CD4-positive, alpha-beta T cell treated with Interleukin-2 at 100 ng/mL for 4 hours (primary cell): Measurements from ENCODE around the gene CD28.
"Not testable (repeated sequence)": the region's sequence is repeated elsewhere in the genome, so short reads cannot be mapped to it uniquely, and the experiment has no call there.

Experiments used
- DNase-seq: peaks from one replicate; pipeline ENCODE4 v3.0.0-alpha.2; 2020; ENCODE audit warnings: low spot score

Gene CD28

DNA sequence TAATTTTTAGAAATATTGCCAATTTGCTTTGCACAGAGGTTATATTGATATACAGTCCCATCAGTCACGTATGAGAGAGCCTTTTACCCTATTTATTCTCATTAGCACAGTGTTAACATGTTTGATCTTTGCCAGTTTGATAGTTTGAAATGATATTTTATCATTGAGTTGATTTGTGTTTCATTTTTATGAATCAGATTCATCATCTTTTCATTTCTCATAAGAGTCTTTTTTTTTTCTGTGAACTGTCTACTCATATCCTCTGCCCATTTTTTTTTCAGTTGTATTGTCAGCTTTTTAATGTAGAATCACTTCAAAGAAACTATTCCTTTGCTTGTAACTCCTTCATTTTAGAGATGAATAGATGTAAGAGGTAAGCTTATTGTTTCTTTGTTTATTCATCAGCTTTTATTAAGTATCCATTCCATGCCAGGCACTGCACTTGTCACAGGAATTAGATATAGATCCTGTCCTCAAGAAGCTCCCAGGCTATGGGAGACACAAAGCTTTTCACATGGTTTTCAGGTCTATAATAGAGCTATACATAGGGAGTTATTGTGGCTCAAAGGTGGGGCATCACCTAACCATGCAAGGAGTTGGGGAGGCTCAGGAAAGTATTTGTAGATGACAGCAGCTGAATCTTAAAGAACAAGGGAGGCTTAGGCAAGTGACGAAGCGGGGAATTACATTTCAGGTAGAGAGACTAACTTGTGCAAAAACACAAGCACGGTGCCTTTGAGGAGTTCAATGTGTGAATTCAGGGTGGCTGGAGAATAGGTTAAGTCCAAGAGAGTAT lies 42.1 kb downstream of the CD28 start:
- DNase-seq = no peak

GRCh38 chr2:203750346-203751068 lies 44.1 kb downstream of the CD28 start:
- no peak for DNase-seq

DNA sequence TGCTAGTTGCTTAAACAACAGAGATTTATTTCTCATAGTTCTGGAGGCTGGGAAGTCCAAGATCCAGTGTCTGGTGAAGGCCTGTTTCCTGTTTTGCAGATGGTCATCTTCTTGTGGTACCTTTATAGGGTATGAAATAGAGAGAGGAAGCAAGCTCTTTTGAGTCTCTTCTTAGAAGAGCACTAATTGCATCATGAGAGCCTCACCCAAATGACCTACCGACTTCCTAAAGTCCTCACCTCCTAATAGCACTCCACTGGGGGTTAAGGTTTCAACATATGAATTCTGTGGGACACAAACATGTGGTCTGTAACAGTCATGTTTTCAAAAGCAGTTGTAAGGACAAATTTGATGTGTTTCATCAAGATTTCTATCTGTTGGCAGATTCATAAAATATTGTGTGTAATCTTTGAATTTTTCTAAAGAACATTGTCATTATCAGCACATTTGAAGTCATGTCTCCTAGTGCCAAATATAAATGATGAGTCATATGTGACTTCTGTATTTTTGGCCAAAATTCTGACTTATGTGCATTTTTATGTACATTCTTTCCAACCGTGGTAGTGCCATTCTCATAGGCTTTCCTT lies 45.3 kb downstream of the CD28 start:
- no peak for DNase-seq

GRCh38 chr2:203756161-203756560 lies 49.7 kb downstream of the CD28 start:
- DNase-seq = no peak

DNA sequence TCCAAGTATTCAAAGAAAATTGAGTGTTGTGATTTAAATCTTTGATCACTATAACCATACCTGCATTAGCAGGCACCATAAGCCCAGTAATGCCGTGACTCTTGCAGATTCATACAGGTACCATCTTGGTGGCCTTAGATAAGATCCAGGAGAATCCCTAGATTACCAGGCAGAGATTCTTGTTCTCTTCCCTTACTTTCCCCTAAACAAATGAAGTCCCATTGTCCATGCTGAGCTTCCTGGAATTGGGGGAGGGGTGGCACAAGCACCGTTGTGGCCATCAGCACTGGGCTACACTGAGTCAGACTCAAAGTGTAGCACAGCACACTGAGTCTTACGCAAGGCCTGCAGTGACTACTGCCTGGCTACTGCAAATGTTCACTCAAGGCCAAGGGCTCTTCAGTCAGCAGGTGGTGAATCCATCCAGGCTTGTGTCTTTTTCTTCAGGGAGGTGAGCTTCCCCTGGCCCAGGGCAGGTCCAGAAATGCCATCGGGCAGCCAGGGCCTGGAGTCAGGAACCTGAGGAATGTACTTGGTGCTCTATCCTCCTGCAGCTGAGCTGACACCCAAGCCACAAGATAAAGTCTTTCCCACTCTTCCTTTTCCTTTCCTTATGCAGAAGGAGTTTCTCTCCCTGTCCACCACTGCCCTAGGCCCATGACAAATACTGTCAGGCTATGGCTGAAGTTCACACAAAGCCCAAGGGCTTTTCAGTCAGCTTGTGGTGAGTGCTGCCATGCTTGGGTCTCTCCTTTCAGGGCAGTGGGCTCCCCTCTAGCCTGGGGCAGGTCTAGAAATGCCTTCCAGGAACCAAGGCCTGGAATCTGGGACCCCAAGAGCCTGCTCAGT lies 52.6 kb downstream of the CD28 start:
- DNase-seq = no peak

DNA sequence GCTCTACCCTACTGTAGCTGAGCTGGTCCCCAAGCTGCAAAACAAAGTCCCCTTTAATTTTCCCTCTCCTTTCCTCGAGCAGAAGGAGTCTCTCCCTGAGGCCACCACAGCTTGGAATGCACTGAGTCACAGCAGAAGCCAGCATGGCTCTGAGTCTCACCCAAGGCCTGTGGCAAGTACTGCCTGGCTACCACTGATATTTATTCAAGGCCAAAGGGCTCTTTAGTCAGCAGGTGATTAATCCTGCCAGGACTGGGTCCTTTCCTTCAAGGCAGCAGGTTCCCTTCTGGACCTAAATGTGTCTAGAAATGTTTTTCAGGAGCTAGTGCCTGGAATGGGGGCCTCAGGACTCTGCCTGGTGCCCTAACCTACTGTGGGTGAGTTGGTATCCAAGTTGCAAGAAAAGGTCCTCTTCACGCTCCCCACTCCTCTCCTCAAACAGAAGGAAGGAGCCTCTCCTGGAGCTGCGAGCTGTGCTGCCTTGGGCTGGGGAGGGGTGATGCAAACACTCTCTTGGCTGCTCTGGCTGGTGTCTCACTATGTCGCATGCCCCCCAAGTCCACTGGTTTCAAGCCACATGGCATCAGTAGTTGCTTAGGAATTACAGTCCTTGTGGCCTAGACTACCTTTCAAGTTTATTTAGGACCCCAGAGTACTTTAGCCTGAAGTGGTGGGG lies 53.4 kb downstream of the CD28 start:
- no peak for DNase-seq

- no peak for DNase-seq
Measured at GRCh38 chr2:203761121-203761520, 54.7 kb downstream of the CD28 start.

GRCh38 chr2:203763241-203763937 lies 57.0 kb downstream of the CD28 start:
- peak; percentile 25 for DNase-seq

GRCh38 chr2:203763938-203764664 lies 57.7 kb downstream of the CD28 start:
- peak; percentile 38 for DNase-seq

- no peak for DNase-seq
Measured at GRCh38 chr2:203772456-203773165, 66.2 kb downstream of the CD28 start.

DNA sequence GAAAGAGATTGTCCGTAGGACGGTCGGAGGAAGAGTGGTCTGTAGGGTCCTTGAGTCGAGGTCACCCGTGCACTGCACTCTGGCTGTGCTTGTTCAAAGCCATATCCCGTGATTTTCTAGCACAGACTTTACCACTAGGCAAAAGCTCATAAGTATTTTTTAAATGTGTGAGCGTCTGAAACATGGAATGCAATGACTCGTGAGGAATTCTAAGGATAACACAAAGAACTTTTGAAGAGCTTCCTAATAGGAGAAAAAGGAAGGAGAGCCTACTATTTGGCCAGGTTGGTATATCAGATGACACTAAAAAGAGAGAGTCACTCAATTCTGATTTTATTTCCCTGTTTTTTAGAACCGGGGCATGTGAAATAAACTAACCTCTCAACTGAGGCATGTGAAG lies 68.3 kb downstream of the CD28 start:
- DNase-seq = no peak

DNA sequence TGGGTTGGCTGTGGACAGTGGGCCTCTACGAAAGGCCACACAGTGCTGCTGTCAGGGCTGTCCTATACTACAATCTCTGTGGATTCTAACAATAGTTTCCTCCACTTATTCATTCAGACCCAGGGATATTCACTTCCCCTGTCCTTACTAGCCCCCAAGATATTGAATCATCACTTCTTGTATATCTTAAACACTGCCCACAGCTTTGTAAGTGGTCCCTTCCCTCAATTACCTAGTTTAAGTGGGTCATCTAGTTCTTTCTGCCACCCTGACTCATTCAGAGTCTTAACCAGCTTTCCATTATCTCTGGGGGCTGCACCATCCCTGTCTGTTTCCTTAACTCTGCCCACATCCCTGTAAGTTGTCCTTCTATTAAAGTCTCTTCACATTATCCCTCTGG lies 69.2 kb downstream of the CD28 start:
- no peak for DNase-seq

DNA sequence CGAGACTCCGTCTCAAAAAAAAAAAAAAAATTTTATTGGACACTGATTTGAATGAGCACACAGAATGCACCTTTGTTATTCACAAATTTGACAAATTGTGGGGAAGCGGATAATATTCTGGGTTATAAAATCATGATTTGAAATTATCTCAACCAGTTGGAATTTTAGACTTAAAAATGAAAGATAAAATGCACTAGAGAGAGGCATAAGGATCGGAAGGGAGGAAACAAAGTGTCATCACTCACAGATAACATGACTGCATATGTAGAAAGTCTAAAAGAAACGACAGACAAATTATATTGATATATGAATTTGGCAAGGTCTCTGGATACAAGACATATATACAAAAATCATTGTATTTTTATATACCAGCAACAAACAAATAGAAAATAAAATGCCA lies 70.6 kb downstream of the CD28 start:
- DNase-seq = no peak

GRCh38 chr2:203779477-203780073 lies 73.1 kb downstream of the CD28 start:
- not testable (repeated sequence) for DNase-seq

DNA sequence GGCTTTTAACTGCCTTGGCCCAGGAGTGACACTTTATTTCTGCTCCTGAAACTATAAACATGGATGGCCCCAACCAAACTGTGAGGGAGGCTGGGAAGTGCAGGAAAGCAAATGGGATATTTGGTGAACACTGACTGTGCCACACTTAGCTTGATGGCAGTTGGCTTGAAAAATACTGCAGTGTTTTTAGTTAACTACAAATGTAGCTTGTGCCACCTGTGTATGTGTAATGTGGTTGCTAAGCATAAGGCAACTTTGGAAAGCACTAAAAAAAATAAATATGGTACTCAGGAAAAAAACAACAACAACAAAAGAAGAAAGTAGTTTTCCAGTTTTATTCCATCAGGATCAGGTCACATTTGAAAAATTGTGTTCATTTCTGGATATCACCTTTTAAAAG lies 73.8 kb downstream of the CD28 start:
- DNase-seq = no peak

DNA sequence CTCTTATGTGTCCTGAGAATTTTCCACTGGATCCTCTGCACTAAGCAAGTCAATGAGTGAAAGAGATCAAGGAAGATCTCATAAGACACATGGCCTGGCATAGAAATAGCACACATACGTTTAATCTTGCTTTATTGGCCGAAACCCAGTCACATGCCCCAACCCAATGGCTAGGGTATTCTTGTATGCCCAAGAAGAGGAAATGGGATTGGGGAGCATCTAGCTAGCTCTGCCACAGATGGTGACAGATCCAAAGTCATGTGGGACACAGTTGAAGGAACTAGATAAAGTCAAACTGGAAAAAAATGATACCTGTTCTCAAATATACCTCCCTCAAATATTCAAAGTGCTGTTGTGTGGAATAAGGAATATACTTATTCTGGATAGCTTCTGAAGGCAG lies 74.7 kb downstream of the CD28 start:
- DNase-seq = no peak

DNA sequence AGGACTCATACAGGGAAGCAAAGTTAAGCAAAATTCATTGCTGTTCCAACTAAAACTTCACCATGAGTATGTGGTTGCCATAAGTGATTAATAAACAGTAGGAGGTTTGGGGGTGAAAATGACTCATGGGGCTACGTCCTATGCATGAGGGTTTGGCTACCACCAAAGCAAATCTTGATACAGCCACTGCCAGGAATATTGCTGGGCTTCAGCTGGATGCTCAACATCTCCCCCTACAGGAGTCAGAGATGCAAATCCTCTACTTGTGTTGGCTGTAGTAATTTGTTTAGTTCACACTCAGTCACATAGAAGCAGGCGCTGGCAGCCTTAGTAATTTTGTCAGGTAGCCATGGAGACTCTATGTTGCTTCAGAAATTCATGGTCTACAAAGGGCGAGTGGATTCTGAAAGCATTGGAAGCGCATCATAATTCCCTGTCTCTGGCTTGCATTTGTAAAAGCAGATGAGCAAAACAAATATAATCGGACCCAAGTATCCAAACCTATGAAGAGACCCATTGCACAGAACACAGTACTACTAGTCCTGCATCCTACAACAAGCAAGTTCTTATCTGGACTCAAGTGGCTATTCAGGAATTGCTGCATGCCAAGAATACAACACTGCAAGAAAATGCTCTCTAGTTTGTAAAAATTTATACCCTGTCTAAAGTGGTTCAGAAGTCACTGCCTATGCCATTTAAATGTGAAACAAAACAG lies 76.0 kb downstream of the CD28 start:
- DNase-seq = peak; percentile 93

DNA sequence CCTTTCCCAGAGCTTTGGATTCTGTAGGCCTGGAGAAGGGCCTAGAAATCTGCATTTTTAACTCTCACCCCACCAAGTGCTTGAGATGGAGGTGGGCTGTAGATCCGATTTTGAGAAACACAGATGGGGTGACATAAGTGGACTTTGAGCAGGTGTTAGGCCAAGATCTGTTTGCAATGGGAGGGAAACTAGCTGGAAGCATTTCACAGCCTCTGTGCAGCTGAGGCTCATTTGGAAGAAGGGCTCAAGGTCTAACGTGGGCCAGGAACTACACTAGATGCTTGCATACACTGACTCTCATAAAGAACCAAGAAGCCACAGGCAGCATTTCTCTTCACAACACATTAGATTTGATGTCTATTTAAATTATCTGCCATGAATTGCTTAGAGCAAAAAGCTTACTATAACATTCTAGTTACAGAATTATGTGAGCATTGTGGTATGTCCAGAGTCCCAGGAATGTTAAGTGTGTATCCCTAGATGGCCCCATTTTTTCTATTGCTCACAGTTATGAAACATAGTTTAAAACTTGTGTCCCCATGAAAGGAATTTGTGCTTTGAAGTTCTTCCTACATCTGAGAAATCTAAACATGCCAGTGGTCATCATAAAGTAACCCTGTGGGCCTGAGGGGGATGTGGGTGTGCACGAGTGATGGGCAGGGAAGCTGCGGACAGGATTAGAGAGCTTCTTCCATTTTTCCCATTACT lies 77.2 kb downstream of the CD28 start:
- DNase-seq = no peak
